ENCODE measurements around the gene SSTR3. TPM values are rescaled to one million over a fixed set of nuclear protein-coding genes. Genes with fewer than 3 reads are reported as not detected.

The SSTR3 gene
- total and polyA plus RNA-seq, 9 of the 15 experiments (the other 6 are each of a cell fraction or from before 2014, with no cell fraction given): 0.03 TPM; not detected in 8

DNA sequence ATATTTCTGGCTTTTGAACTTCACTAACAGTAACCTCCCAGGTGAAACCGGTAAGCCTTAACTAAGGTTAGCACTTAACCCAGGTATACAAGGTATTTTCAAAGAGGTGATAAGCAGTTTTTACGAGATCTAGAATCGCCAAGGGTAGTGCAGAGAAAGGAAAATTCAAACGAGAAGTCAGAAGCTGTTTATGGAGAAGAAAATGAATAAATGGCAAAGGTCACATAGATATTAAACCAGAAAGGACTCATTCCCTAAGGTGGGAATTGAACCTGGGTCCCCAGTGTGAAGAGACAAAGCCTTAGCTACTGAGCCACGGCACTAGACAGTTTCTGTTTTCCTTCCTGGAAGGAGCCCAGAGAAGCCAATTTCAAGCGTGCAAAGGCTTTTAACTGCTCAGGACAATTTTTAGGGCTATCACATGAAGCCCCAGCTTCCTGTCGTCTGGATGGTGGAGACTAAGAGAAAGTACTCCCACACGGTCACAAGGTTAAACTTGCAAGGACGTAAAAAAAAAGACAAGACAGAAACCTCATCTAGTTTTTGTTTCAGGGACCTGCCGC lies 18.6 kb downstream of the SSTR3 start (continued):
- TF ChIP-seq ZMIZ1 (IDR thresholded peaks at IDR 0.05; ENCODE audit: low read depth in 2 of 2, low read length in 2 of 2) (no peak), SAFB2 (IDR thresholded peaks at IDR 0.05; ENCODE audit: borderline replicate concordance, low read depth, low read length, severe bottlenecking) (no peak), PCBP1 (IDR thresholded peaks at IDR 0.05; ENCODE audit: low read depth, low read length, poor library complexity, severe bottlenecking) (no peak), GABPA (tag; conservative IDR thresholded peaks at IDR 0.05; ENCODE audit: low read depth) (peak; percentile 46; the same call in 1 of the 2 replicates), MYBL2 (IDR thresholded peaks at IDR 0.05; ENCODE audit: low read depth) (no peak), MYBL2 (CRISPR knock-in tag; IDR thresholded peaks at IDR 0.05; ENCODE audit: borderline replicate concordance) (no peak), ZNF384 (IDR thresholded peaks at IDR 0.05; ENCODE audit: low read depth, low read length) (peak; percentile 75), BRD4 (IDR thresholded peaks at IDR 0.05) (peak; percentile 56; the same call in 1 of the 2 replicates), RAD51 (IDR thresholded peaks at IDR 0.05; ENCODE audit: borderline replicate concordance, low read depth) (0 out of 2 replicates have a peak, but pooled peaks have one; percentile 12)
- TF ChIP-seq, protein P1, sequence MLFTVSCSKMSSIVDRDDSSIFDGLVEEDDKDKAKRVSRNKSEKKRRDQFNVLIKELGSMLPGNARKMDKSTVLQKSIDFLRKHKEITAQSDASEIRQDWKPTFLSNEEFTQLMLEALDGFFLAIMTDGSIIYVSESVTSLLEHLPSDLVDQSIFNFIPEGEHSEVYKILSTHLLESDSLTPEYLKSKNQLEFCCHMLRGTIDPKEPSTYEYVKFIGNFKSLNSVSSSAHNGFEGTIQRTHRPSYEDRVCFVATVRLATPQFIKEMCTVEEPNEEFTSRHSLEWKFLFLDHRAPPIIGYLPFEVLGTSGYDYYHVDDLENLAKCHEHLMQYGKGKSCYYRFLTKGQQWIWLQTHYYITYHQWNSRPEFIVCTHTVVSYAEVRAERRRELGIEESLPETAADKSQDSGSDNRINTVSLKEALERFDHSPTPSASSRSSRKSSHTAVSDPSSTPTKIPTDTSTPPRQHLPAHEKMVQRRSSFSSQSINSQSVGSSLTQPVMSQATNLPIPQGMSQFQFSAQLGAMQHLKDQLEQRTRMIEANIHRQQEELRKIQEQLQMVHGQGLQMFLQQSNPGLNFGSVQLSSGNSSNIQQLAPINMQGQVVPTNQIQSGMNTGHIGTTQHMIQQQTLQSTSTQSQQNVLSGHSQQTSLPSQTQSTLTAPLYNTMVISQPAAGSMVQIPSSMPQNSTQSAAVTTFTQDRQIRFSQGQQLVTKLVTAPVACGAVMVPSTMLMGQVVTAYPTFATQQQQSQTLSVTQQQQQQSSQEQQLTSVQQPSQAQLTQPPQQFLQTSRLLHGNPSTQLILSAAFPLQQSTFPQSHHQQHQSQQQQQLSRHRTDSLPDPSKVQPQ (CRISPR knock-in tag; IDR thresholded peaks at IDR 0.05; ENCODE audit: borderline replicate concordance): no peak
- TF ChIP-seq, protein P2, sequence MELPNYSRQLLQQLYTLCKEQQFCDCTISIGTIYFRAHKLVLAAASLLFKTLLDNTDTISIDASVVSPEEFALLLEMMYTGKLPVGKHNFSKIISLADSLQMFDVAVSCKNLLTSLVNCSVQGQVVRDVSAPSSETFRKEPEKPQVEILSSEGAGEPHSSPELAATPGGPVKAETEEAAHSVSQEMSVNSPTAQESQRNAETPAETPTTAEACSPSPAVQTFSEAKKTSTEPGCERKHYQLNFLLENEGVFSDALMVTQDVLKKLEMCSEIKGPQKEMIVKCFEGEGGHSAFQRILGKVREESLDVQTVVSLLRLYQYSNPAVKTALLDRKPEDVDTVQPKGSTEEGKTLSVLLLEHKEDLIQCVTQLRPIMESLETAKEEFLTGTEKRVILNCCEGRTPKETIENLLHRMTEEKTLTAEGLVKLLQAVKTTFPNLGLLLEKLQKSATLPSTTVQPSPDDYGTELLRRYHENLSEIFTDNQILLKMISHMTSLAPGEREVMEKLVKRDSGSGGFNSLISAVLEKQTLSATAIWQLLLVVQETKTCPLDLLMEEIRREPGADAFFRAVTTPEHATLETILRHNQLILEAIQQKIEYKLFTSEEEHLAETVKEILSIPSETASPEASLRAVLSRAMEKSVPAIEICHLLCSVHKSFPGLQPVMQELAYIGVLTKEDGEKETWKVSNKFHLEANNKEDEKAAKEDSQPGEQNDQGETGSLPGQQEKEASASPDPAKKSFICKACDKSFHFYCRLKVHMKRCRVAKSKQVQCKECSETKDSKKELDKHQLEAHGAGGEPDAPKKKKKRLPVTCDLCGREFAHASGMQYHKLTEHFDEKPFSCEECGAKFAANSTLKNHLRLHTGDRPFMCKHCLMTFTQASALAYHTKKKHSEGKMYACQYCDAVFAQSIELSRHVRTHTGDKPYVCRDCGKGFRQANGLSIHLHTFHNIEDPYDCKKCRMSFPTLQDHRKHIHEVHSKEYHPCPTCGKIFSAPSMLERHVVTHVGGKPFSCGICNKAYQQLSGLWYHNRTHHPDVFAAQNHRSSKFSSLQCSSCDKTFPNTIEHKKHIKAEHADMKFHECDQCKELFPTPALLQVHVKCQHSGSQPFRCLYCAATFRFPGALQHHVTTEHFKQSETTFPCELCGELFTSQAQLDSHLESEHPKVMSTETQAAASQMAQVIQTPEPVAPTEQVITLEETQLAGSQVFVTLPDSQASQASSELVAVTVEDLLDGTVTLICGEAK (IDR thresholded peaks at IDR 0.05): peak; percentile 72
- TF ChIP-seq, protein P2 (CRISPR knock-in tag; IDR thresholded peaks at IDR 0.05): no peak

Measured in K562 (cell line).